Hepatocyte (in vitro differentiated cells): ENCODE data around the gene KIF6.

Source experiments
- EZH2phosphoT487 ChIP-seq: fragments of 200-600 bp; sonication (generic); IDR thresholded peaks from one replicate; pipeline ENCODE4 v1.6.1; 2018; ENCODE audit warnings: antibody characterized with exemption, mild to moderate bottlenecking, low read depth, moderate library complexity; ENCODE audit not compliant: unreplicated experiment, severe bottlenecking
- TF ChIP-seq, protein P1 (sequence below): fragments of 200-600 bp; sonication (generic); IDR thresholded peaks from 2 replicates; pipeline ENCODE4 v1.5.1; 2016; ENCODE audit warnings: antibody characterized with exemption, mild to moderate bottlenecking; ENCODE audit not compliant: poor library complexity

DNA sequence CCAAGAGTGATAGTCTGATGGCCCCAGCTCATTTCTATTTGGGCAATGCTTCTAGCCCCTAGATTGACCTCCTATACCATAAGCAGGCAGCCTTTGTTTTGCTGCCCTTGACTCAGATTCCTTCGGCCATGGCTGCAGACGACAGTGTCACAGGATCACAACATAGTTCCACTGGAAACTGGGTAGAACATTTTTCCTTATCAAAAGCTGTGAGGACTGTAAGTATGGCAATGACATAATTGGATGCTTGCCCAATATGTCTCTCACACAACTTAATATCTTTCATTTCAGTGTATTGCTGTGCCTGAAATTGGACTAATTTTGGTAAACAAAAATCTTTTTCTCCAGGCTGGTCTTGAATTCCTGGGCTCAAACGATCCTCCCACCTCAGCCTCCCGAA is 22.9 kb downstream of the KIF6 start:
- no peak for TF ChIP-seq EZH2phosphoT487
- TF ChIP-seq, protein P1, sequence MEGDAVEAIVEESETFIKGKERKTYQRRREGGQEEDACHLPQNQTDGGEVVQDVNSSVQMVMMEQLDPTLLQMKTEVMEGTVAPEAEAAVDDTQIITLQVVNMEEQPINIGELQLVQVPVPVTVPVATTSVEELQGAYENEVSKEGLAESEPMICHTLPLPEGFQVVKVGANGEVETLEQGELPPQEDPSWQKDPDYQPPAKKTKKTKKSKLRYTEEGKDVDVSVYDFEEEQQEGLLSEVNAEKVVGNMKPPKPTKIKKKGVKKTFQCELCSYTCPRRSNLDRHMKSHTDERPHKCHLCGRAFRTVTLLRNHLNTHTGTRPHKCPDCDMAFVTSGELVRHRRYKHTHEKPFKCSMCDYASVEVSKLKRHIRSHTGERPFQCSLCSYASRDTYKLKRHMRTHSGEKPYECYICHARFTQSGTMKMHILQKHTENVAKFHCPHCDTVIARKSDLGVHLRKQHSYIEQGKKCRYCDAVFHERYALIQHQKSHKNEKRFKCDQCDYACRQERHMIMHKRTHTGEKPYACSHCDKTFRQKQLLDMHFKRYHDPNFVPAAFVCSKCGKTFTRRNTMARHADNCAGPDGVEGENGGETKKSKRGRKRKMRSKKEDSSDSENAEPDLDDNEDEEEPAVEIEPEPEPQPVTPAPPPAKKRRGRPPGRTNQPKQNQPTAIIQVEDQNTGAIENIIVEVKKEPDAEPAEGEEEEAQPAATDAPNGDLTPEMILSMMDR = no peak
